Measurements from ENCODE around the gene CASP10. TPM values are rescaled to one million over a fixed set of nuclear protein-coding genes. Genes with fewer than 3 reads are reported as not detected.

CASP10 gene
- total and polyA plus RNA-seq, 2 of the 4 experiments (the other 2 are of a cell fraction), result 0.12 to 0.90 TPM

- peak overlapping the region; percentile 94 for H4K91ac ChIP-seq (ENCODE audit: insufficient read depth, low read depth, low read length)
- peak overlapping the region; percentile 99 for H2AK5ac ChIP-seq (ENCODE audit: low read depth, low read length)
- H2AFZ ChIP-seq (replicated peaks; ENCODE audit: low read length, poor library complexity), result no peak overlapping the region
- peak overlapping the region; percentile 11; the same call in 1 of the 2 replicates for H3K4me2 ChIP-seq (ENCODE audit: low read depth, low read length)
- 100% methylated on average over 1 of the region's 3 CpGs; no CpG with 5 or more reads in 1 of the 2 experiments for WGBS, 2 experiments (ENCODE audit: extremely low coverage in 2 of 2, insufficient read length in 1 of 2)
- TF ChIP-seq RAD21 (IDR thresholded peaks at IDR 0.05; ENCODE audit: low read length), result no peak
- no peak for TF ChIP-seq MAZ (IDR thresholded peaks at IDR 0.05; ENCODE audit: borderline replicate concordance, low read depth, low read length)
- no peak for TF ChIP-seq CTCF (conservative IDR thresholded peaks at IDR 0.05; ENCODE audit: low read depth, low read length)
- no peak for TF ChIP-seq BHLHE40 (IDR thresholded peaks at IDR 0.05; ENCODE audit: low read depth, low read length)
- no peak for TF ChIP-seq RCOR1 (IDR thresholded peaks at IDR 0.05; ENCODE audit: insufficient replicate concordance, low read length)
- no peak for TF ChIP-seq NFE2L2 (IDR thresholded peaks at IDR 0.05; ENCODE audit: low read depth, low read length)
- H3K4me3 ChIP-seq (ENCODE audit: insufficient read depth, low read depth, low read length), result no peak overlapping the region
- H3K4ac ChIP-seq (ENCODE audit: low read depth, low read length), result peak overlapping the region; percentile 98
- ChIA-PET CTCF (no interaction called here), POLR2A (ENCODE audit: unreplicated experiment) (interaction anchor here (0.7 kb wide), 1 partner anchor 301 kb away, joined by 3 read pairs; the partner anchor contains the start of genes STRADB and TRAK2)
- peak overlapping the region; percentile 90 for H3K18ac ChIP-seq (ENCODE audit: low read depth, low read length)
- H2BK15ac ChIP-seq (ENCODE audit: low read depth, low read length), result peak overlapping the region; percentile 94
- ATAC-seq (ENCODE audit: low read depth), result no peak
- no peak for DNase-seq
- no peaks in the 10 kb centered on the region for H3K9me3 ChIP-seq (ENCODE audit: control insufficient read depth, insufficient read depth, low read length)
- in situ Hi-C loops (cut with MboI; ENCODE audit: low sequenced_read_pairs), result no loop called here
- H4K8ac ChIP-seq (ENCODE audit: low read depth in 2 of 2, low read length in 2 of 2), result peak overlapping the region; percentile 83 to 98
- H3K9me1 ChIP-seq (ENCODE audit: insufficient read depth, low read length), result peaks cover 20% of the 10 kb centered on the region; the same call in 1 of the 2 replicates
- peaks cover 19% of the 10 kb centered on the region for H3K4me1 ChIP-seq (ENCODE audit: control insufficient read depth, insufficient read depth, low read length)
- peak overlapping the region; percentile 99 for H2BK5ac ChIP-seq (ENCODE audit: low read depth, low read length, poor library complexity, severe bottlenecking)
- H3K79me1 ChIP-seq (ENCODE audit: low read depth in 1 of 2, low read length in 2 of 2), result peaks cover 12 to 44% of the 10 kb centered on the region in 2 experiments
- H4K5ac ChIP-seq (ENCODE audit: low read depth, low read length), result peak overlapping the region; percentile 84
- dilution Hi-C loops (cut with HindIII; ENCODE audit: low sequenced_read_pairs, unreplicated experiment), result no loop called here
- peak overlapping the region; percentile 98 for H2BK20ac ChIP-seq (ENCODE audit: low read depth, low read length)
- peak overlapping the region; percentile 95 for H3K56ac ChIP-seq (ENCODE audit: extremely low read depth, insufficient read depth, low read length)
- H3K27me3 ChIP-seq (ENCODE audit: control insufficient read depth, insufficient read depth, low read length), result no peaks in the 10 kb centered on the region
- peak overlapping the region; percentile 98 for H2BK120ac ChIP-seq (ENCODE audit: low read depth, low read length)
- intact Hi-C loops (cut with micrococcal nuclease), result no loop called here
- peak overlapping the region; percentile 51 for H3K27ac ChIP-seq (ENCODE audit: insufficient read depth, low read length)
- TSS peak; percentile 82 for BruUV-seq (replicated peaks)
- H3K9ac ChIP-seq (ENCODE audit: low read depth, low read length), result peak overlapping the region; percentile 56; the same call in 1 of the 2 replicates
- peak overlapping the region; percentile 98 for H3K23ac ChIP-seq (ENCODE audit: low read depth, low read length)
- H2AK9ac ChIP-seq (replicated peaks; ENCODE audit: low read depth, low read length, poor library complexity), result peak overlapping the region; percentile 86
- peaks cover 23% of the 10 kb centered on the region for H3K36me3 ChIP-seq (ENCODE audit: control insufficient read depth, insufficient read depth, low read length)
- no peaks in the 10 kb centered on the region for H4K20me1 ChIP-seq (ENCODE audit: insufficient read depth, low read length)
- peak overlapping the region; percentile 78 for H3K14ac ChIP-seq (replicated peaks; ENCODE audit: low read depth, low read length)
These were observed 32.4 kb upstream of the CASP10 start for GRCh38 chr2:201150454-201151020.

Data from IMR-90 (cell line).